ENCODE results near the gene SNX5.

SNX5 gene

GRCh38 chr20:17939622-17940223 lies 28.9 kb downstream of the SNX5 start:
- no peak for DNase-seq

DNA sequence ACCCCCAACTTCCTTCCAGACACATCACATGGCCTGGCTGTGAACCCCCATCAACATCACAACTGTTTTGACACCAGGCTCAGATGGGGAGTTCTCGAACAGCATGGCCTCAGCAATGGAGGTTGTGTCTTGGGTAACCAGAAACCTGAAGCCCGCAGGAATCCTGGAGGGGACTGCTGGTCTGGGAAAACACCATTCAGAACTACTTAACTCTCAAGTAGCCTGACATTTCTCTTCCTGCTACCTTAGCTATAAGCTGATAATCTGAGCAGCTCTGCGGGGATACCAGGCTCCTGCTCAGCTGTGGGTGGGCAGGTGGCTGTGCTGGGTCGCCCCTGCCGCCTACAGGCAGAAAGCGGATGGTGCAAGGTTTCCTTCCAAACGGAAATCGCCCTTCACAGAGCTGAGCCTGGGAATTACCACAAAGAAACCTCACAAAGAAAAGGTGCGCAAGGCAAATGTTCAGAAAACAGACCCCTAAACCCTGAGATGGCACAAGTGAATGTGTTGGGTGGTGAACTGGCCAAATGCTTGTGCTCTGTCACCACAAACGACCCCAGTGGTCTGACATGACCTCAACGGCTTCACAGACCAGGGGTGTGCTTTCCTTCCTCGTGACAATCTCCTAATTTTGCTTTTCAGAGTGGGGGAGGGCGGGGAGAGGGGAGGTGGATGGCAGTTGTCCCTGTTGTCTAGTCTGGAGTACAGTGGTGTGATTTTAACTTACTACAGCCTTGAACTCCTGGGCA lies 29.5 kb downstream of the SNX5 start:
- peak; percentile 24 for DNase-seq

- DNase-seq: no peak
These were observed 31.5 kb downstream of the SNX5 start for GRCh38 chr20:17936761-17937732.

GRCh38 chr20:17936286-17936760 lies 32.3 kb downstream of the SNX5 start:
- no peak for DNase-seq

DNA sequence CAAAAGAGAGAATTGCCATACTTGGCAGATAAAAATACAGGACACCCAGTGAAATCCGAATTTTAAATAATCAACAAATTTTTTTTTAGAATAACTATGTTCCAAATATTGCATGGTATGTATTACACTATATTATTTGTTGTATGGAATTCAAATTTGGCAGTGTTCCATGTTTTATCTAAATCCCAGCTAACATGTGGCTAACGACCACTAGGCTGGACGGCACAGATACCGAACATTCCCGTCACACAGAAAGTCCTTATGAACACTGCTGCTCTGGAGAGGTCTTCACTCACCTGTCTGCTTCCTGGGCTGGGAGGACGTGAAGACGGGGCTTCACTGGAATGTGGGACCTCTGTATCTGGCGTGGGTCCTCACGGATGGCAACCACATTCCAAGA lies 32.8 kb downstream of the SNX5 start:
- DNase-seq: no peak

- DNase-seq: no peak
These were observed 33.4 kb downstream of the SNX5 start for GRCh38 chr20:17935186-17935585.

GRCh38 chr20:17934141-17934862 lies 34.3 kb downstream of the SNX5 start:
- DNase-seq: no peak

DNA sequence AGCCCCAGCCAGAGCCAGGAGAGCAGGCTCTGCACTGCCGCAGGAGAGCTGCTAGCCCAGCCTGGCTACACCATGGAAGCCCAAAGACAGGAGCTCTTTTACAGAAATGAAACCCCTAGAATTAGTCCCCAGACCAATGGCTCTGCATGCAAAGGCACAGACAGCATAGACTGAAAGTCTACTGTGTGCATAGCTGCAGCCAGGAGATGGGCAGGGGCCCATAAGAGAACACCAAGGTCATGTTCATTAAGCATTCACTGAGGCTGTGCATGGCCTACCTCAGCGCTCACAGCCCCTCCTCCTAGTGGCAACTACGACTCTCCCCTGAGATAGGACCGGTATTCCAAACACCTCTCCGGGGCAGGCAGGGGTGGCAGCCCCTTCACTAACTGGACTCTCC lies 34.9 kb downstream of the SNX5 start:
- DNase-seq: no peak

DNA sequence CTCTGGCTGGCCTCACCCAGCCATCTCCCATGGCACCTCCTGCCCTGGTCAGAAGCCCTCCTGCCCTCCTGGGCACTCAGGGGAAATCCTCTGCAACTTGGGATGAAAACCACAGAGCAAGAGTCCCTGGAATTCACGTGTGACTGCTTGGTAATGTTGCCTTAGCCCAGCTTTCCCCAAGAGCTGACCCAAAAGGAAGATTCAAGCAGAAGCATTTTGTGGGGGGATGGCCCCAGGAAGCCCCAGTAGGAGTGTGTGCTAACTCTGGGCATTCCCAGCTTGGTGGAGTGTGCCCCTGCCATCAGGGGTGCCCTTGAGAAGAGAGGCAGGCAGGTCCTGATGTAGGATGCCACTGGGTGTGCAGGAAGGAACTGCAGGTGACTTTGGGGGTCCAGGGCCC lies 35.5 kb downstream of the SNX5 start:
- DNase-seq: no peak

DNA sequence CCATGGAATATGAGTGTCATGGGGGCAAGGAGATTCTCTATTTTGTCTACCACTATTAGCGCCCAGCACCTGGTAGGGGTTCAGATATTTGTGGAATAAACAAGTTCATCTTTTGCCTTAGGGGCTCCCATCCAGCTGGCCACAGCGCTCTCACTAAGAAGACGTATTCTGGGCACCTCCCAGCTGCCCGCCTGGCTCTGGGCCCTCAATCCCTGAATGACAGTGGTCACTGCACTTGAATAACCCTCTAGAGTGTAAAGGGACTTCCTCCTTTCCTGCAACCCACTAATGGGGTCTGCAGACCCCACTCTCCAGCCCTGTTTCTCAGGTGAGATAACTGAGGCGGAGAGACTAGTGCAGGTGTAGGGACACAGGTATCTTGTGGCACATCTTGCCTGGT lies 36.2 kb downstream of the SNX5 start:
- DNase-seq: no peak

DNA sequence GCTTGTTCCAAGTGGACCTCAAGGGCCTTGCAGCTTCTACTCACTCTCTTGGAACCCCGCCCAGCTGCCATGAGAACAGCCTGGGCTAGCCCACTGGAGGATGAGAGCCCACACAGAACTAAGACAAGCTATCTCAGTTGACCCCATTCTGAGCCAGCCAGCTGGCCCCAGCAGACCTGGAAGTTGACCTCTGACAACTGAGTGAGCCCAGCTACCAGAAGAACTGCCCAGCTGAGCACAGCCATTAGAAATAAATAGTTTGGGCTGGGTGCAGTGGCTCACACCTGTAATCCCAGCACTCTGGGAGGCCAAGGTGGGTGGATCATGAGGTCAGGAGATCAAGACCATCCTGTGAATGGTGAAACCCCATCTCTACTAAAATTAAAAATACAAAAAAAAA lies 37.1 kb downstream of the SNX5 start:
- no peak for DNase-seq

- DNase-seq: no peak
These were observed 39.8 kb downstream of the SNX5 start for GRCh38 chr20:17928633-17929311.

- DNase-seq: no peak
These were observed 40.4 kb downstream of the SNX5 start for GRCh38 chr20:17928211-17928611.

DNA sequence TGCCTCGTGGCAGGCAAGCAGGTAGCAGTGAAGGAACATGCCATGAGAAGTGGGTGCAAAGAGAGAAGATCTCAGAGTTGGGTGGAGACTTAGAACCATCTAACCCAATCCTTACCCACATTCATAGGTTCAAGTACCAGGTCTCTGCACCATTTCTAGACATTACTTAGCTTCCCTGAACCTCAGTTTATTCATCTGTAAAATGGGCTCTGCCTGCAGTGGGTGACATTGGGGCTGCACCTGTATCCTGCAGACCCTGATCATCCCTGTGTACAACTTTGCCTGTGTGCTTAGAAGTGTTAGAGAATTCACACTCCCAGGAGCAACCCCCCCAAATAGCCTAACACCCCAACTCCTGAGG lies 42.7 kb downstream of the SNX5 start:
- no peak for DNase-seq

DNA sequence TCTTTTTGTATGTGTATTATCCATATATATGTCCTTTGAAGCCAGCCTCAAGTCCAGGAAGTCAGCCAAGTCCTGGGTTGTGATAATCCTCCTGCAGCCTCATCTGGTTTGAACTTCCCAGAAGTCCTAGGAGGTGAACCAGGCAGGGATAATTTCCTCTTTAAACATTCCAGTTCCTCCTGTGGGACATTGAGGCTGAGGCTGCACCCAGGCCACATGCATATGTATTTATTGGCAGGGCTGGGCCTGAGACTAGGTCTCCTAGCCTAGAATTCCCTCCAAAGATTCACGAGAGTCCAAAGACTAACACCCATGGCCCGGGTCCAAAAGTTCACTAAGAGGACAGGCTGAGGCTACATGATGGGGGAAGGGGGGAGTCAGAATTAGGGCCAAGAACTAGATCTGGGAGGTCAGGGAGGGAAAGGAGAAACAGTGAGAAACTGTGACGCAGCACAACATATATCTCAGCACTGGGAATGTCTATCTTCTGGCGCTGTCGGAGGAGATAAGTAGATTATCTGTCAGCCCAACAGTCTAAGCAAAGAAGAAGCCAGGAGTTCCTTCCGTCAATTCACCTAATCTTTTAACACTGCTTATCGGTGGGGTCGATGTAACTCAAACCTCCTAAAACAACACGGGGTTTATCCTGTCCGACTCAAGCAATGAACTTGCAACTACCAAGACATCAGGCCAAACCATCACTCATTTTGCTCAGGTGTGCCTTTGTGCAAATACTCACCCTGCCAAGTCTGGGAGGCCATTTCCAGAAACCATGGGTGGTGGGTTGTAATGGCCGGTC lies 43.3 kb downstream of the SNX5 start:
- no peak for DNase-seq

- no peak for DNase-seq
These were observed 46.8 kb downstream of the SNX5 start for GRCh38 chr20:17921774-17922173.

- no peak for DNase-seq
These were observed 49.4 kb downstream of the SNX5 start for GRCh38 chr20:17919149-17919548.

GRCh38 chr20:17917832-17918618 lies 50.6 kb downstream of the SNX5 start:
- DNase-seq: no peak

DNA sequence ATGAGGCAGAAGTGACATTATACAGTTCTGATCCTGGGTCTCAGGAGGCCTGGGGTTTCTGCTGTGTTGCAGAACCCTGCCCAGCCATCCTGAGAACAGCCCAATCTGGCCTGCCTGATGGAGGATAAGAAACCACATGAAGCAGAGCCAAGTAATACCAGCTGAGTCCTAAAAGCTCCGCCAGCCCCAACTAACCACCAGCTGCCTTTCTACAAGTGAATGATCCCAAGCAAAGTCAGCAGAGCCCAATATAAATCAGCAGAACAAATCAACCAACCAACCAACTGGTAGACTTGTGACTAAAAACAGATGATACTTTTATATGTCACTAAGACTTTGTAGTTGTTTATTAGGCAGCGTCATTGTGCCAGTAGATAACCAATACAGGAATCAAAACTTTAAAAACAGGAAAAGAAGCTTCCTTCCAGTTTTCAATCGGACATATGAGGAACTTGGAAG lies 52.1 kb downstream of the SNX5 start:
- peak; percentile 16 for DNase-seq

DNA sequence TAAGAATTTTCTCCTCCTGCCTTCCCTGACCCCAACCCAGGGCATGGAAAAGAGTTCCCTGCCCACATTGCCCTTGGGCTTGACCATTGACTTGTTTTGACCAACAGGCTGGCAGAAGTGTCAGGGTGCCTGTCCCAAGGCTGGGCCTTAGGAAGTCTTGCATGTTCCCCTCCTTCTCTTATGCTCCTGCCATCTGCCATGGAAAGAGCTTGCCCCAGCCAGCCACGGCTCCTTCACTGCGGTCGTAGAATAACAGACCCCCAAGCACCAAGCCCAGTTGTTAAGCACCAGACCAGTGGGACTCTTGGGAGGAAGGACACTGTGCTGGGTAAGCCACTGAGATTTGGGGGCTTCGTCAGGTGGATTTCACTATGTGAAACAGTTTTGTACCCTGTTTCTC lies 53.6 kb downstream of the SNX5 start:
- no peak for DNase-seq

- no peak for DNase-seq
These were observed 55.7 kb downstream of the SNX5 start for GRCh38 chr20:17912916-17913315.

Data from NCI-H1694 treated with DMSO at 0.1 percent for 48 hours (cell line).